ENCODE data around the gene GPX3. TPM values are rescaled to one million over a fixed set of nuclear protein-coding genes. Genes with fewer than 3 reads are reported as not detected.

The GPX3 gene, protein sequence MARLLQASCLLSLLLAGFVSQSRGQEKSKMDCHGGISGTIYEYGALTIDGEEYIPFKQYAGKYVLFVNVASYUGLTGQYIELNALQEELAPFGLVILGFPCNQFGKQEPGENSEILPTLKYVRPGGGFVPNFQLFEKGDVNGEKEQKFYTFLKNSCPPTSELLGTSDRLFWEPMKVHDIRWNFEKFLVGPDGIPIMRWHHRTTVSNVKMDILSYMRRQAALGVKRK
- not detected for total RNA-seq

DNA sequence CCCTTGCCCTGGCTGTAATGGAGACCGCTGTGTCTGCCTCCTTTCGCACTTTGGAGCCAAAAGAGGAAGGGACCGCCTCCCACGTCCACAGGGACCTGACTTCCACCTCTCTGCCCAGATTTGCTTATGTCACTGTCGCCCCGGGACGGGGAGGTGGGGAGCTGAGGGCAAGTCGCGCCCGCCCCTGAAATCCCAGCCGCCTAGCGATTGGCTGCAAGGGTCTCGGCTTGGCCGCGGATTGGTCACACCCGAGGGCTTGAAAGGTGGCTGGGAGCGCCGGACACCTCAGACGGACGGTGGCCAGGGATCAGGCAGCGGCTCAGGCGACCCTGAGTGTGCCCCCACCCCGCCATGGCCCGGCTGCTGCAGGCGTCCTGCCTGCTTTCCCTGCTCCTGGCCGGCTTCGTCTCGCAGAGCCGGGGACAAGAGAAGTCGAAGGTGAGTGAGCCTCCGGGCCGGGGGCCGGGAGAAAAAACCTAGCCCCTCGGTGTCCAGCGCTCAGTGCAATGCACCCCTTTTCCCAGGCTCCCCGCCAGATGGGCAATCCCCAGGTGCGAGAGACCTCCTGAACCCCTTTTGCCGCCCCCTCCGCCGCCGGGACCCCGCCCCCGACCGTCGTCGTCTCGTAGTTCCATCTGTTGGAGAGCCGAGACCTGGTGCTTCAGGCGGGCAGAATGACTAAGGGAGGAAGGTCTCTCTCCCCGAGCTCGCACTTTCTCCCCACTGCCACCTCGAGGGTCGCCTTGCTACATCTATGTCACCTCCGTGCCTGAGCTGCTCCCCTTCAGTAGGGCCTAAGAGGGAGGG is at the start of gene GPX3:
GPX3 (plus strand) TSS at position 288 of the 807 bp plus-strand sequence; CDS start at position 352, 64 bp downstream.
- no peak for DNase-seq

GRCh38 chr5:150978590-150978989 is 41.8 kb upstream of the GPX3 start:
- DNase-seq = no peak

DNA sequence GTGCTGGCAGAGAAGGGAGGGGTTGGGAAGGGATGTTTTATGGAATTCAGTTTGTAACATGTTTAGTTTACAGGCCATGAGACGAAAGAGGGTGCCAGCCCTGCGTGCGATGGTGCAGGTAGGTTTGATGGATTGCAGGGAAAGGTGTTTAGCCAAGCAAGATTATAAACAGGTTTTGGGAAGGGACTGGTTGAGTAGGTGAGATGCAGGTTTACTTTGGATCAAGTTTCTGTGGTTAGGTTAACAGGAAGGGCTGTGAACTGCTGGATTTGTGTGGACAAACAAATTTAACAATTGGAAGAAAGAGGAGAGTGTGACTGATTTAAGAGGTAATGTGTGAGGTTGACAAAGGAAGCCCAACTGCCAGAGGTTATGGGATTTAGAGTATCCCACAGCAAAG is 32.6 kb upstream of the GPX3 start:
- DNase-seq = no peak

GRCh38 chr5:150989695-150990094 is 30.7 kb upstream of the GPX3 start:
- DNase-seq = no peak

GRCh38 chr5:150992705-150993104 is 27.7 kb upstream of the GPX3 start:
- DNase-seq = no peak

DNA sequence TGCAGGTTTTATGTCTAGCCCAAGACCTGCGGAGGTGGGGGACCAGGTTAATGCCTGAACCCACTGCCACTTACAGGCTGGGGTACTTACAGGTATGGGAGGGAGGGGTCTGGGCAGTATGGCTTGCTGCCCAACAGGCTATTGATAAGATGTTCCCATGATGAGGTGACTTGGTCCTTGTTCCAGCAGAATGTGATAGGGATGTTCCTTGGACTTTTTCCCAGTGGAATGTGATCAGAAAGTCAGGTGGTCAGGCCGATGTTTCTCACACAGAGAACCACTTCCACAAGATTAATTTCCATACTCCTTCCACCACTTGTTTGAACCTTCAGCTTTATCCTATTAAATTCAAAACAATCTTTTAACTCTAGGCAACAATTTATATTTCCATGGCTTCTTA is 27.0 kb upstream of the GPX3 start:
- DNase-seq = no peak

DNA sequence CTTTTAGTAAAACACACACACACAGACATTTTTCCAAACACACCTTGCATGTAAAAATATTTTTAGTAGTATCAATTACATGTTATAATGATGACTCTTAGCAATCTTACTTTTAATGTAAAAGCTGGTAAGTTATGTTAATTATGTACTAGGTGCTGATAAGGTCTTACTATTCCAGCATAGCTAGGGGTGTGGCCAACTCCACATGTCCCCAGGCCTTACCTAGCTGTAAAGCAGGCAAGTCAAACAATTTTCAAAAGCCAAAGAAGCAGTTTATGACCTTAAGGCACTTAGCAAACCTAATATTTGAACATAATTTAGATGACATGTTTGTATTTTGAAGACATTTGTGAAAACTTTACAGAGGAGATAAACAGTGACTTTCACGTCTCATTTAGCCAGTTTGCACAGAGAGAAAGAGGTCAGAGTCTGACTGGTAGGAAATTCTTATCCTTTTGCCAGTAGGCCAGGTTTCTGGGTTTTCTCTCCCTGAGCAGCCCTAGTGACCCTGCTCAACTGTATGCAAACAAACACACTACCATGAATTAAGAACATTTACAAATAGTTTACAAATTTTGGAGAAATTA is 26.5 kb upstream of the GPX3 start:
- no peak for DNase-seq

GRCh38 chr5:150999704-151000442 is 20.5 kb upstream of the GPX3 start:
- DNase-seq = no peak

DNA sequence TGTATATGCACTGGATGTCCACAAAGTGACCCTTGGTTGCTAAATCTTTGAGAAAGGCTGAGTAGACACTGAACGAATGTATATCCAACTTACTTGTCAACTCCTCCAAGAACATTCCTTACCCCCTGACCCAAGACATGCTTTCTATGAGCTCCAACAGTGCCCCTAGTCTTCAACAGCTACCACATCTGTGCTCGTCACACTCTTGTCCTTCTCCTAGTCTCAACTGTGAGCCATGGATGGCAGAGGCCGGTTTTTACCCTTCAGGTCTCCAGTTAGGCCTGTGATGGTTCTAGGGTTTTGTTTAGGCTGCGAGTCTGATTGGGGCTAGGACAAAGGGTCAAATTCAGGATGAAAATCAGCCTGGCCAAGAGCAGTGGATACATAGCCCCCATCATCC is 19.0 kb upstream of the GPX3 start:
- DNase-seq = no peak

DNA sequence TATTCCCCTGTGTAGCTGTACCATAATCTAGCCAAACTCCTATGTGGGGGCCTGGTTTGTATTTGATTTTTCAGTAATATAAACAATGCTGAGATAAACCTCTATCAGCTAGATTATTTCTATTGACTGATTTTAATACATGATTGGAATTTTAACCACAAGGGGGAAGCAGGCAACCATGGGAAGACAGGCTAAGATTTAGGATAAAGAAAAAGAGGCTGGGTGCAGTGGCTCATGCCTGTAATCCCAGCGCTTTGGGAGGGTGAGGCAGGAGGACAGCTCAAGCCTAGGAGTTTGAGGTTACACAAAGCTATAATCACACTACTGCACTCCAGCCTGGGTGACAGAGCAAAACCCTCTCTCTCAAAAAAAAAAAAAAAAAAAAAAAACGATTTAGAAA is 18.1 kb upstream of the GPX3 start:
- no peak for DNase-seq

GRCh38 chr5:151002681-151003502 is 17.5 kb upstream of the GPX3 start:
- DNase-seq = no peak

GRCh38 chr5:151003503-151003860 is 16.9 kb upstream of the GPX3 start:
- DNase-seq = no peak

- DNase-seq = no peak
Measured at GRCh38 chr5:151004499-151004898, 15.9 kb upstream of the GPX3 start.

DNA sequence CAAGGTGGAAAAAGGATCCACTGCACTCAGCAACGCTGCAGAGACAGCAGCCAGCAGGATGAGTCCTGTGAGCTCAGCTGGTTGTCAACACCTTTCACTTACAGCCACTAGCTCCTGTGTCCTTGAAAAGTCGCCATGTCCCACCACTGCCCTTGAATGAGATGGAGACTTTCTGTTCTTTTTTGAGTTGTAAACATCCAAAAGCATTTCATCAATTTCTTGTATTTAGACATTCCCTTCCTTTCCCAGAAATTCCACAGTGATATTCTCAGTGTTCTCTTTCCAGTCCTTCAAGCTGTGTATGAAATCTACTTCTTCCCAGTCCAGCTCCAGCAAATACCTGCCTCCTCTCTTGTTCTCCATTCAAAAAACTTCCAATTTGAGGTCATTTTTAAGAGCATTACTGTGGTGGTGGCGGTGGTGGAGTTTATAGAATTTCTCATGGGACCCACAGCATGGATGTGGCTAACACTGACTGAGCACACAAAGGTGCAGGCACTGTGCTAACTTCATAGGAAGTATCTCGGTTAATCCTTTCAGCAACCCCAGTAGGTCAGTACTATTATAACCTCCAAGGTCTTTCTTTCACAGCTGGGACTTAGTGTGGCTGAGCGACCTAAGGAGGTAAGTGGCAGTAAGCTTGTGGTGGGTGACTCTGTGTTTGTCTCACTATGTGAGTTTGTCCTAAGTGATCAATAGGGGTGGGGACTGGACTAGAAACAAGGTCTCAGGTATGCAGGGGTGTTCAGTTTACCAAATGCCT is 15.0 kb upstream of the GPX3 start:
- DNase-seq = no peak

DNA sequence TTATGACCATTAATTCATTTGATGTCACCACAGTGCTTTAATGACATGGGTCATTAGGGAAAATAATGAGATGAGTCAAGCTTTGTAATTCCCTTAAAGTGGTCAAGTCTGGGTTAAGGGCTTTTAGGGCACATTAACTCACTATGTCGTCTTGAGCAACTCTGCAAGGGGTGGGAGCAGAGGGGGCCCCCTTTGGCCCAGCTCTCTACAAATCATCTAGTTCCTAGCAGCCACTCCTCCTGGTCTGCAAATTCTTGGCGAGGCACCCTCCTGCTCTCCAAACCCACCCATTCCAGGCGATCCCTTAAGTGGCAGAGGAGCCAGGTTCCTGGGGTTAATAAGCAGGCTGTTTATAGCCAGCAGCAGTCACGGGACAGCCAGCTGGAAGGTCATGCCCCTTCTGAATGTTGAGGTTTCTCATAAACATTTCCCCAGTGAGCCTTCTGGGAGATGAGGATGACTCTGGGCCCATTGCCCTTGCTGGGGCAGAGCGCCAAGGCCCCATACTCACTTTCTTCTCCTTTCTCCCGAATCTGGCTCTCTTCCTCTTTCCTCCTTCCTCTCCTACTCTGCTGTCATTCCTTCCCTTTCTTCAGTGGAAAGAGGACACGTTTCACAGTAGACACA is 14.3 kb upstream of the GPX3 start:
- no peak for DNase-seq

- no peak for DNase-seq
Measured at GRCh38 chr5:151006704-151007334, 13.6 kb upstream of the GPX3 start.

GRCh38 chr5:151007430-151008209 is 12.8 kb upstream of the GPX3 start:
- DNase-seq = no peak

DNA sequence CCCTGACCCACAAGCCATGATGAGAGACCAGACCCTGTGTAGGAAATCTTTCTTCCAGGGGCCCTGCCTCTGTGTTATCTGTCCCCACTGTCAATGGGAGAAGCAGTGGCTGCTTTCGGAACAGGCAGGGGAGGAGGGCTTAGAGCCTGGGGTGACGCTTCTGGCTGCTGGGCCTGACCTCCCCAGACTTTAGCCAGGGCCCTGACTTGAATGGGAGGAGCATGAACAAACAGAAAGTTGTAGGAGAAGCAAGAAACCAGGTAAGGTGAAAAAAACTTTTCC is 12.2 kb upstream of the GPX3 start:
- no peak for DNase-seq

DNA sequence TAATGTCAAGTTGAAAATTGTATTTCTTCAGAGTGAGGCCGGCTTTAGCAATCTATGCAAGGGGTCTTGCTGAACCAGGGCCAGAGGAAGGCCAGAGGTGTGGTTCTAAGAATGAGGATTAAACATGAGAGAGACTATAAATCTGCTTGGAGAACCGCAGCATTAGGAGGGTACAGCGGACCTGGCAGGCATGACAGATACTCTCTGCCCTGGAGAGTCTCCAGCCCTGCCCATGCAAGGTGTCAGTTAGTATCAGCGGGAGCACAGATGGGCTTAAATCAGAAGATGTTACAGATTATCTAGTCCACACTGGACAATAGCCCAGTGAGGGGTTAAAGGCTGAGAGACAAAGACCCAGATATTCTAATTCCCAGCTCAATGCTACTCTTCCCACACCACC is 11.5 kb upstream of the GPX3 start:
- DNase-seq = no peak

DNA sequence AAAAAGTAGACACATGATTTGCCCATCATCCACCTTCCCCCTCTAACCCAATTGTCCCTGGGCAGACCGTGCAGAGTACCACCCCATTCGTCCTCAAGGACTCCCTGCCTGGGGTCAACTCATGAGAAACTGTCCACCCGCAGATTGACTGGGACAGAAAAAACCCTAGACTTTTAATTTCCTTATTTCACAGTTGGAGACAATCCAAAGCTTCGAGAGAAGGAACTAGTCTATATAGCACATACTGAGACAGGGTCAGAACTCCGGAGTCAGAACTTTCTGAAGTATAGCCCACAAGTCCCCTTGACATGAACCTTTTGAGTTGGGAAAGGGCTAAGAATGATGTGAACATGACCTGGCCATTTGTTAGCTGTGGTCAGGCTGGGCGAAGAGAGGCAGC is 7.5 kb upstream of the GPX3 start:
- no peak for DNase-seq

Measured in effector CD4-positive, alpha-beta T cell (primary cell).